Naive thymus-derived CD4-positive, alpha-beta T cell (primary cell): ENCODE results near the gene CDKAL1. TPM values are rescaled to one million over a fixed set of nuclear protein-coding genes. Genes with fewer than 3 reads are reported as not detected.

Experiments used
- ATAC-seq: fragments of 150-1000 bp; cut with Tn5 transposase; 2 replicates; pipeline ENCODE4 v1.10.0; 2021; ENCODE audit warnings: mild to moderate bottlenecking, moderate library complexity
- CTCF ChIA-PET: fragments of 350-600 bp; sonication (Branson Sonifier 250); formaldehyde crosslinking; loops from one replicate; lab custom pipeline; 2021; ENCODE audit warnings: antibody characterized with exemption; lab: Charles Lee
- POLR2A ChIA-PET: fragments of 350-600 bp; sonication (Branson Sonifier 250); formaldehyde crosslinking; loops from one replicate; lab custom pipeline; 2021; ENCODE audit warnings: antibody characterized with exemption, inconsistent platforms; lab: Charles Lee
- DNase-seq, 9 donors: peaks; one replicate each; pipeline versions ENCODE4 v3.0.0 to v3.0.0-alpha.2; 2020 to 2022; ENCODE audit warnings: mixed read lengths in 1 of 9
- H3K27ac ChIP-seq: one replicate; pipeline ENCODE4 v1.7.0; 2013; ENCODE audit warnings: mild to moderate bottlenecking, low read depth, low read length, moderate library complexity
- H3K27me3 ChIP-seq, 2 donors: one replicate each; pipeline ENCODE4 v1.7.0; 2013; ENCODE audit warnings: low read length in 2 of 2, mild to moderate bottlenecking in 2 of 2, moderate library complexity in 2 of 2; ENCODE audit not compliant: control insufficient read depth in 2 of 2, insufficient read depth in 2 of 2
- H3K36me3 ChIP-seq, 3 experiments: 1 replicate in 2 of 3; 2 replicates in 1 of 3; pipeline ENCODE4 v1.7.0; 2013; ENCODE audit warnings: low read length in 3 of 3, mild to moderate bottlenecking in 3 of 3, moderate library complexity in 1 of 3; ENCODE audit not compliant: insufficient read depth in 3 of 3, control insufficient read depth in 2 of 3
- H3K4me1 ChIP-seq, 2 donors: one replicate each; pipeline ENCODE4 v1.7.0; 2013; ENCODE audit warnings: low read length in 2 of 2, mild to moderate bottlenecking in 2 of 2, moderate library complexity in 1 of 2; ENCODE audit not compliant: control insufficient read depth in 2 of 2, insufficient read depth in 2 of 2
- H3K4me3 ChIP-seq: 2 replicates; pipeline ENCODE4 v1.7.0; 2013; ENCODE audit warnings: mild to moderate bottlenecking, low read length
- H3K9me3 ChIP-seq, 3 experiments: 1 replicate in 2 of 3; 2 replicates in 1 of 3; pipeline ENCODE4 v1.7.0; 2013; ENCODE audit warnings: low read length in 3 of 3; ENCODE audit not compliant: control insufficient read depth in 2 of 3
- H3K27ac Mint-ChIP-seq, 9 donors: one replicate each; pipeline ENCODE4 v1.8.0; 2020 to 2022; ENCODE audit warnings: mixed read lengths in 9 of 9, mild to moderate bottlenecking in 8 of 9, moderate library complexity in 5 of 9, inconsistent platforms in 2 of 9
- H3K27me3 Mint-ChIP-seq, 5 donors: one replicate each; pipeline ENCODE4 v1.8.0; 2021 to 2022; ENCODE audit warnings: mixed read lengths in 5 of 5, mild to moderate bottlenecking in 1 of 5
- H3K36me3 Mint-ChIP-seq, 5 donors: one replicate each; pipeline ENCODE4 v1.8.0; 2020 to 2022; ENCODE audit warnings: mixed read lengths in 5 of 5, mild to moderate bottlenecking in 3 of 5, inconsistent platforms in 1 of 5
- H3K4me1 Mint-ChIP-seq, 7 donors: one replicate each; pipeline ENCODE4 v1.8.0; 2020 to 2022; ENCODE audit warnings: mixed read lengths in 7 of 7, mild to moderate bottlenecking in 3 of 7, inconsistent platforms in 1 of 7
- H3K4me3 Mint-ChIP-seq, 10 donors: one replicate each; pipeline ENCODE4 v1.8.0; 2020 to 2022; ENCODE audit warnings: mild to moderate bottlenecking in 10 of 10, mixed read lengths in 10 of 10, moderate library complexity in 6 of 10, inconsistent platforms in 2 of 10
- H3K9me3 Mint-ChIP-seq, 11 donors: one replicate each; pipeline ENCODE4 v1.8.0; 2020 to 2022; ENCODE audit warnings: mixed read lengths in 11 of 11, mild to moderate bottlenecking in 4 of 11, inconsistent platforms in 1 of 11, moderate library complexity in 1 of 11
- intact Hi-C, 2 donors: fragments of 100-400 bp; cut with micrococcal nuclease; formaldehyde crosslinking; loops; one replicate each; pipeline ENCODE4 v1.15.1; 2023
- polyA plus RNA-seq, 2 donors: library from polyadenylated mRNA; unstranded; fragments of 300-500 nt; fragmentation: Illumina TruSeq; gene quantifications; one replicate each; pipeline ENCODE4 v1.2.3, GENCODE V29; 2021
- total RNA-seq, 6 experiments: library from RNA in 5 of 6; stranded (reverse) in 5 of 6; gene quantifications; 1 replicate in 5 of 6; 2 replicates in 1 of 6; pipeline ENCODE4 v1.2.3 and lab custom pipeline; 2021 to 2026

Gene CDKAL1
- total and polyA plus RNA-seq, 7 experiments from 2014 or later = 23.6 to 35.8 (median 29.8) TPM

DNA sequence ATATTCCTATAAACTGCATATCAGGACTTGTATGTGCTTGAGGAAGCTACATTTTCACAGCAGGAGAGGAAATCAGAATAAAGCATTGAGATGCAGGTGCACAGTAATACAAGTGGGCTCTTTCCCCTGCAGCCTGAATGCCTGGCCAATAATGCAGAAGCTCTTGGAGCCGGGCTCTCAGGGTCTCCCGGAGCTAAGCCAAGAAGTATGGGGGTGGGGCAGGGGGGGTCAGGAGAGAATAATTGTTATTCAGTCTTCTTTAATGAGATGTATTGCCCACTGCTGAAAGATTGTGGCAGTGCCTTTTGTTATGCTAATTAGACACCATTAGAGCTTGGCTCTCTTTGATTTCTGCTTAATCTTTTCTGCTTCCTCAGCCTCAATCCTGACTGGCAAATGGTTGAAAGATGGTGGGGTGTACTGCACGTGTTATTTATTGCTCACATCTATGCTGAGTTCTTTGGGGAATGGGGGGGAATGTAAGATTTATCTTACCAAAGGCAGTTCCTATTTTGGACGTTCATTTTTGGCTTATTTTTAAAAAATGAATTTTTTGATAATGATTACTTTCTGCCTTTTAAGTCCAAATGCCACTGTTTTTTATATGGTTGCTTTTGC is 651.7 kb downstream of the CDKAL1 start:
- Histone ChIP-seq H3K36me3 (peaks cover 0 to 3% (median 0%) of the 10 kb centered on the region in 3 experiments), H3K4me3 (no peak overlapping the region), H3K27ac (no peak overlapping the region), H3K4me1 (no peaks in the 10 kb centered on the region), H3K27me3 (no peaks in the 10 kb centered on the region), H3K9me3 (no peaks in the 10 kb centered on the region)
- ATAC-seq = no peak
- H3K9me3 Mint-ChIP-seq = peaks cover 0 to 4% (median 0%) of the 10 kb centered on the region in 11 donors
- DNase-seq = no peak
- H3K27ac Mint-ChIP-seq = no peak overlapping the region
- H3K4me1 Mint-ChIP-seq = peaks cover 0 to 14% (median 8%) of the 10 kb centered on the region in 7 donors
- intact Hi-C loops = no loop called here
- peaks cover 0 to 35% (median 22%) of the 10 kb centered on the region in 5 donors for H3K36me3 Mint-ChIP-seq
- H3K27me3 Mint-ChIP-seq = no peaks in the 10 kb centered on the region
- POLR2A ChIA-PET = no interaction called here
- no peak overlapping the region for H3K4me3 Mint-ChIP-seq
- CTCF ChIA-PET = no interaction called here

DNA sequence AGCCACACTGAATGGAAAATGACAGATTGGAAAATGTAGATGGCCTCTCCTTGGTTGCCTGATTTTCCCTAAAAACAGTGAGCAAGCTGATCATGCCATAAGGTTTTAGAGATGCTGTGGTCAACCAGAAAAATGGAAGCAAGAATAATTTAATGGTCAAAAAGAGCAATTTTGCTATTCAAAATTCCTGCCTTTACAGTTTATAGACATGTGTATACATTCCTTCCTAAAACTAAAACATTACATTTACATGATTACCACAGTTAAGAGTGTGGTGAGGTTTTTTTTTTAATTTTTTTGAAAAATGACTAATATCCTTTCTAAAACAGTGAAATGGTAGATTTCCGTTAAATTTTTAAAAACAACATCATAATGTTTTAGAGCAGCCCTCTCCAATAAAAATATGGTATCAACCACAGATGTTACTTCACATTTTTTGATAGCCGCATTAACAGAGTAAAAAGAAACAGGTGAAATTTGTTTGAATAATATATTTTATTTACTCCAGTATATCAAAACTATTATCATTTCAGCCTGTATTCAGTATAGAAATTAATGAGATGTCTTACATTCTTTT is 652.3 kb downstream of the CDKAL1 start:
- H3K27me3 Mint-ChIP-seq = no peaks in the 10 kb centered on the region
- Histone ChIP-seq H3K27ac (no peak overlapping the region), H3K9me3 (no peaks in the 10 kb centered on the region), H3K27me3 (no peaks in the 10 kb centered on the region), H3K4me1 (no peaks in the 10 kb centered on the region), H3K36me3 (no peaks in the 10 kb centered on the region), H3K4me3 (no peak overlapping the region)
- H3K9me3 Mint-ChIP-seq = no peaks in the 10 kb centered on the region
- H3K27ac Mint-ChIP-seq = no peak overlapping the region
- intact Hi-C loops = no loop called here
- H3K36me3 Mint-ChIP-seq = peaks cover 0 to 37% (median 21%) of the 10 kb centered on the region in 5 donors
- DNase-seq (no peak), ATAC-seq (no peak)
- POLR2A ChIA-PET = no interaction called here
- no peak overlapping the region for H3K4me3 Mint-ChIP-seq
- H3K4me1 Mint-ChIP-seq = peaks cover 0 to 20% (median 8%) of the 10 kb centered on the region in 7 donors
- CTCF ChIA-PET = no interaction called here

DNA sequence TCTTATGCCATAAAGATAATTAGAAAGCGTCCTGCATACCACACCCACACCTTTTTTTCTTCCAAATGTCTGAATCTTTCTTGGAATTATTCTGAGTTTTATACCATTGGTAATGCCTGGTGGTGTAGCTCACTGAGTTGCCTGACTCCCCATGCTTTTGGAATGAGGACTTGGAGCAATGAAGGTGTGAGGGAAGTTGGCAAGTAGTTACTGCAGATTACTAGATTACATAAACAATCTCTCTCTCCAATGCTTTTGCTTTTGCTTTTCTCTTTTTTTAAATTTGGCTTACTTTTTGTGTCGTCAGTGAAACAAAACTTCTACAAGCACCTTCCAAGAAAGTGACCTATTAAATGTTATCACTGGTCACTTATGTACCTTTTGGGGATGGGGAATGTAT is 653.2 kb downstream of the CDKAL1 start:
- Mint-ChIP-seq H3K36me3 (peaks cover 0 to 35% (median 20%) of the 10 kb centered on the region in 5 donors), H3K27me3 (no peaks in the 10 kb centered on the region), H3K4me1 (peaks cover 0 to 19% (median 8%) of the 10 kb centered on the region in 7 donors), H3K4me3 (no peak overlapping the region), H3K9me3 (no peaks in the 10 kb centered on the region), H3K27ac (no peak overlapping the region)
- Histone ChIP-seq H3K27ac (no peak overlapping the region), H3K36me3 (no peaks in the 10 kb centered on the region), H3K9me3 (no peaks in the 10 kb centered on the region), H3K4me1 (no peaks in the 10 kb centered on the region), H3K4me3 (no peak overlapping the region), H3K27me3 (no peaks in the 10 kb centered on the region)
- intact Hi-C loops = no loop called here
- ChIA-PET POLR2A (no interaction called here), CTCF (no interaction called here)
- DNase-seq (no peak), ATAC-seq (no peak)

DNA sequence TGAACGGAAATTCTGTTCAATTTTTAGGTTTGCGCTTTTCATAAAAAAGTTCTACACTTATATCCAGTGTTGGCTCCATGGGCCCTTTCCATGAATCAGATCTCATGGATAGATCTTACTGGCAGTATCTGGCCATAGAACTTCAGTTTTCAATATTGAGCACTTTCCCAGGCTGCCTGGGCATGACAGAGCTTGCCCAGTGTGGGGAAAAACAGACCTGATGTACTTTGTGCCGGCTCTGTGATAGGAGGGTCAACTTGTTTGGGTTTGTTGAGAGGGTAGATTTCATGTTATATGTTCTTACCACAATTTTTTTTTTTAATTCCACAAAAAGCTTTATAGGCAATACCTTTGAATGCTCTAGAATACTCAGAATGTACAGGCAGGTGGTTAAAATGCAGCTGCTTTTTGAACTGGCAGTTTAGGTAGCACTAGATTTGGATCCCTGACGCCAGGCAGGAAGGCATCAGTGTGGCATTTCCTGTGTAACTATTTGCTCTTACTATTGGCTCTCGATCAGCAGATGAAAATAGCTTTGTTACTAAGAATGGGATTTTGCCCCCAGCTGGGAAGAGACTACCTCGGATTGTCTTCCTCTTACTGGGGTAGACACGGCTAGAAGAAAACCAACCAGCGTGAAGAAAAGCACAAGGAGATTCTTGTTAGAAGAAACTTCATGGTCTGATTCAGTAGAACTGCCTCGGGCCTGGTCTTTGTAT is 654.4 kb downstream of the CDKAL1 start:
- ChIA-PET POLR2A (no interaction called here), CTCF (no interaction called here)
- Histone ChIP-seq H3K36me3 (no peaks in the 10 kb centered on the region), H3K27ac (no peak overlapping the region), H3K9me3 (no peaks in the 10 kb centered on the region), H3K4me1 (no peaks in the 10 kb centered on the region), H3K27me3 (no peaks in the 10 kb centered on the region), H3K4me3 (no peak overlapping the region)
- ATAC-seq (no peak), DNase-seq (no peak)
- Mint-ChIP-seq H3K9me3 (peaks cover 0 to 4% (median 0%) of the 10 kb centered on the region in 11 donors), H3K4me1 (peaks cover 0 to 19% (median 8%) of the 10 kb centered on the region in 7 donors), H3K27ac (peak overlapping the region in 1 of 9 donors; percentile 6), H3K27me3 (no peaks in the 10 kb centered on the region), H3K36me3 (peaks cover 8 to 37% (median 22%) of the 10 kb centered on the region in 5 donors), H3K4me3 (no peak overlapping the region)
- intact Hi-C loops = no loop called here

DNA sequence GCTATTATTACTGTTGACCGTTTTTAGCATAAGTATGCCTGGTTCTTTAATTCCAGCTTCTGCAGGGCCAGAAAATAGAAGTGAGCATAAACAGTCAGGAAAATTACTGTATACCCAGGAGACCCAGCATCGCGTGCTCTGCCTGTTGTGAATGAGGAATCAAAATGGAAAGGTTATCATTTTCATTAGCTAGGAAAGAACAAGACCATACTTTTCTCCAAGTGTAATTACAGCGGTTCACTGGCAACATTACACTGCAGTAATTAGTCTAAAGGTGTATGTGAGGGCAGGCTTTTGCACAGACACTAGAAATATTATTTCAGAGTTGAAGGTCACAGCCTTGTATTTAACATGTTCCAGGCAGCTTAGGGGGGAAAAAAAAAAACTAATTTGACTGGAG is 655.5 kb downstream of the CDKAL1 start:
- no peaks in the 10 kb centered on the region for H3K27me3 ChIP-seq
- peaks cover 0 to 19% (median 7%) of the 10 kb centered on the region in 7 donors for H3K4me1 Mint-ChIP-seq
- POLR2A ChIA-PET = interaction anchor here (0.6 kb wide), 1 partner anchor 348 kb away, joined by 3 read pairs; no protein-coding TSS in a partner anchor
- no peaks in the 10 kb centered on the region for H3K9me3 ChIP-seq
- no peak overlapping the region for H3K27ac ChIP-seq
- no peaks in the 10 kb centered on the region for H3K36me3 ChIP-seq
- intact Hi-C loops = no loop called here
- H3K9me3 Mint-ChIP-seq = peaks cover 0 to 4% (median 0%) of the 10 kb centered on the region in 11 donors
- peaks cover 10 to 38% (median 23%) of the 10 kb centered on the region in 5 donors for H3K36me3 Mint-ChIP-seq
- CTCF ChIA-PET = no interaction called here
- H3K4me1 ChIP-seq = no peaks in the 10 kb centered on the region
- no peak overlapping the region for H3K4me3 ChIP-seq
- H3K27ac Mint-ChIP-seq = peak overlapping the region in 1 of 9 donors; percentile 21
- no peak for DNase-seq
- H3K27me3 Mint-ChIP-seq = no peaks in the 10 kb centered on the region
- ATAC-seq = no peak
- H3K4me3 Mint-ChIP-seq = no peak overlapping the region

DNA sequence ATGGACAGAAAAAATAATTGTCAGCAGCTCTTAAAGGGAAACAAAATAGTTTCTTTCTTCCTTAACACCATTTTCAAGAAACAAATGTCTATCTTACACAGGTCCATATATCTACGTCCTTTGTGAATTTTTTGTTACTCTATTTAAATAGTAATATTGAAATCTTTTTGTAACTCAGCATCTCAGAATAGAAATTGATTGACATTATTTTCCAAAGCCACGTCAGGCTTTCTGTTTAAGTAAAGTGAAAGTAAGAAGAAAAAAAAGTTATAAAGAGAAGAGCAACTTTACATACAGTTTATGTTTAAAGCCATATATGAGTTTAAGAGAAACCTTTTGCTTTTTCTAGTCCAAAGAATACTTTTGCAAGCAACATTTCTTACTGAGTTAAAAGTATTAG is 656.4 kb downstream of the CDKAL1 start:
- Mint-ChIP-seq H3K27ac (peak overlapping the region in 1 of 9 donors; percentile 21), H3K27me3 (no peaks in the 10 kb centered on the region), H3K4me3 (no peak overlapping the region), H3K36me3 (peaks cover 10 to 38% (median 23%) of the 10 kb centered on the region in 5 donors), H3K9me3 (peaks cover 0 to 4% (median 0%) of the 10 kb centered on the region in 11 donors), H3K4me1 (peaks cover 0 to 19% (median 7%) of the 10 kb centered on the region in 7 donors)
- ChIA-PET POLR2A (no interaction called here), CTCF (no interaction called here)
- no peaks in the 10 kb centered on the region for H3K4me1 ChIP-seq
- H3K27me3 ChIP-seq = no peaks in the 10 kb centered on the region
- no peaks in the 10 kb centered on the region for H3K9me3 ChIP-seq
- ATAC-seq = no peak
- DNase-seq = no peak
- intact Hi-C loops = no loop called here
- no peak overlapping the region for H3K4me3 ChIP-seq
- H3K36me3 ChIP-seq = no peaks in the 10 kb centered on the region
- no peak overlapping the region for H3K27ac ChIP-seq
